Measurements from ENCODE around the gene POU2F3.

Gene POU2F3

DNA sequence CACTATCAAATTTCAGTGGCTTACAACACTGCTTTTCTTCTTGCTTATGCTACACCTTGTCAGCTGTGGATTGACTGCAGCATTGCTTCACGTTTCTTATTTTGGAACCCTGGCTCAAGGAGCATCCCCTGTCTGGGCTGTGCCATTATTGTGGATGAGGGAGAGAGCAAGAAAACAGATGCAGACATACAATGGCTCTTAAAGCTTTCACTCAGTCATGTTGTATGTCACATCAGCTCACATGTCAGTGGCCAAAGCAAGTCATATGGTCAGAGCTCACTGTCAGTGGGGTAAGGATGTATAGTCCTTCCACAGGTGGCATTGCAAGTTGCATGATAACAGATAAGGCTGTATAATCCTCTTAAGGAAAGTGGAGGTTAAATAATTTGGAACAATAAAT lies 106.3 kb downstream of the POU2F3 start:
- no peak for DNase-seq

DNA sequence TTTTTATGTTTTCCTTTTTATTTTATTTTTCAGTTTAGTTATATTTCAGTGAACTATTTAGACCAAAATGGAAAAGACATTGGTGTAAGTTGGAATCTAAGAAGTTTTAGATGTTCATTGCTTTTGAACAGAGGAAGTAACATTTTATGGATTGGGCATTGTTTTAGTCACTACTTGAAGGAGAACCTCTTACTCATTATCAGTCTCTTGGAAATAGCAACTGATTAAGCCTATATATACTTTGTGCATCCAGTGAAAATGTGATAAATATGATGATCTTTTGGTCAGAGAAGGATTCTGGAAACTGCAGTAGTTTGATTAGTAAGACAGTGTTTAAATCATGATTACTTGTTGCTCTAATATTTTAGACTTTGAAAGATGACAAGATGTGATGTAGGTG lies 110.7 kb downstream of the POU2F3 start:
- DNase-seq: no peak

DNA sequence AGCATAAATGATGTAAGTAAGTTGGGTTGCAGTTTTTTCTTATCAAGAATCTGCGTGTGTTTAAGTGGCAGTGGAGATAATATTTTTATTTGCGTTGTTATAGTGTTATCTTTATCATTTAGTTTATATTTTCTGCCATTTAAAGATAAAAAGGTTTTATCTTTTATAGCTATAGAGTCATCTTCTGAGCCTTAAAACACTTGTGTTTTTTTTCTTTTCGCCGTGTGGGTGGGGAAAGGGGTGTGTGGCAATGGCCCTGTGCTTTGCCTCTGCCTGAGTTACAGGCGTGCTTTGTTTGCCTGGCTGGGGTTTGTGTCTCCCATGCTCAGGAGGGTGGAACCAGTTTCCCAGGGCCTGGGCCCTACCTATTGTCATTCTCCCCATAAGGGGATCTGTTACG lies 112.5 kb downstream of the POU2F3 start:
- DNase-seq: no peak

DNA sequence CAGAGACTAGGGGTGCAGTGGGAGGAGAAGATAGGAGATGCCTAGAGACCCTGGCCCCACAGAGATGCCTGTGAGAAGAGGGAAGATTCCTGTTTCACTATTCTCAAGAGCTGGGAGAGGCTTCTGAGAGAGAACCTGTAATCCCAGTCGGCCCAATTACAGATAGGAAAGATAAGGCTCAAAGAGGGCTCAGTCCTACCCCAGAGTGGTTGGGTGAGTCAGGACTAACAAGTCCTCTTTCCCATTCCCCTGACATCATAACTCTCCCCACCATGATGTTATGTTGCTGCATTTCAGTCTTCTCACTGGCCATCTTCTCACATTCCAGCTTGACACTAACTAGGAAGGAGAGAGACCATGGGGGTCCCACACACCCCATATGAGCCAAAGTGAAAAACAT lies 114.1 kb downstream of the POU2F3 start:
- no peak for DNase-seq

DNA sequence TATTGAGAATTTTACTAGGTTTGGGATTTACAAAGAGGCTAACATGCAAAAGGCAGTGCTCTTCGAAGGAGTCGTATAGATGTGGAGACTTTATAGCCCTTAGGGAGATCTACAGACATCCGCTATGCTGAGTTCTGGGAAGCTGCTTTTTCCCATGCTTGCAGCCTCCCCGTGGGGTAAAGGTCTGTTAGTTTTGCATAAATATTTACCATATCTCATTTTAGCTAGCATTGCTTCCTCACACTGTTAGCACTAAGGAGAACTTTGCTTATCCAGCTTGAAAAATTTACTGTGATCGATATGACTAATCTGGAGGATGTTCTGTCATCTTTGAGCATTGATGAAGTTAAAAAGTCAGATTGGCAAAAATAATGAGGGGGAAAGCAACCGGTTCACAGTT lies 114.8 kb downstream of the POU2F3 start:
- no peak for DNase-seq

DNA sequence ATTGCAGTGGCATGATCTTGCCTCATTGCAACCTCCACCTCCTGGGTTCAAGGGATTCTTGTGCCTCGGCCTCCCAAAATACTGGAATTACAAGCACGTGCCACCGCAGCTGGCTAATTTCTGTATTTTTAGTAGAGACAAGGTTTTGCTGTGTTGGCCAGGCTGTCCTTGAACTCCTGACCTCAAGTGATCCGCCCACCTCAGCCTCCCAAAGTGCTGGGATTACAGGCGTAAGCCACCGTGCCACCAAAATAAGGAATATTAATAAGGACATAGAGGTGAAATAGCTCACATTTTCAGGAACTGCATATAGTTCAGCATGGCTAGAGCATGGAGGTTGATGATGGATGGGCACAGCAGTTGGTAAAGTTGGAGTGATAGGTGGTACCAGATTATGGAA lies 117.7 kb downstream of the POU2F3 start:
- no peak for DNase-seq

DNA sequence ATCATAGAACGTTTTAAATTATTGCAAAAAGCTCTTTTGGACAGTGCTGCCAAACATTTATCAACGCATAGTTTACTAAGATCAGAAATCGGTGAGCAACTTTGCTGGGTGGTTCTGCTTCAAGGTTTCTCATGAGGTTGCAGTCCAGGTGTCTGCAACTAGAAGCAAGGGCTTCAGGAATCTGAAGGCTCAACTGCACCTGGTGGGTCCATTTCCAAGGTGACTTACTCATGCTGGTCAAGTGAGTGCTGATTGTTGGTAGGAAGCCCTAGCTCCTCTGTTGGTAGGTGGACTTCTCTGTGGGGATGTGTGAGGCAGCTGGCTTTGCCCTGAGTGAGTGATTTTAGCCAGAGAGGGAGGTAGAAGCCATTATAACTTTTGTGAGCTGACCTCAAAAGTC lies 118.8 kb downstream of the POU2F3 start:
- DNase-seq: no peak

DNA sequence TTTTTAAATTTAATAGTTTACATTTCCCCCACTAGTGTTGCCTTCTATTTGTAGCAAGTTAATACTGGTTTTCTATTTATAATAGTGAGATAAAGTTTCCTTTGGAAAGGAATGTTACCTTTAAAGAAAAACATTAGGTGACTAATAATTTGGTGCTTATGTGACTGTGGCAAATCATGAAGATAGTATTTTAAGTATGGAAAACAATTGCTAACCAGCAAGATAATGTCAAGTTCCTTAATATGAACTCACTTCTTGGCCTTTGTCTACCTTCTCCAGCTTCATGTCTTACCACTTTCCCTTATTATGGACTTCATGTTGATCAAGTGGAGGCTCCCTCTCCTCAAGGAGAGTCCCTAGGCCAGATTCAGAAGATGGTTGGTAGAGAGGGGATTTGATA lies 123.5 kb downstream of the POU2F3 start:
- no peak for DNase-seq

DNA sequence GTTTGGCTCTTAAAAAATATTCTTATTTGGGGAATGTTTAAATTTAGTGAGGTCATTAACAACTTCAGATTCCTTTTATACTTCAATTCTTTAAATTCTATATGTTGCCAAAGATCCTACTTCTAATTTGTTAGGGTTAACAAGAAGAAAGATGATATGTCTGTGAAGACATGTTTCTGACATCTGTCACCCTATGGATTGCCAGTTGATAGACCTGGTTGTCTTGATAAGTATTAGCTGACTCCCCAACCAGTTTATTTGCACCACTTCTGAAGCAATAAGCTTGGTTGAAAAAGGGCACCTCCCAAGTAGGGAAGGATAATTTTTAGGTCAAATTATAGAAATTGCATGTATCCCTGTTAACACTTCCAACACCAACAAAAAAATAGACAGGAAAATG lies 125.6 kb downstream of the POU2F3 start:
- no peak for DNase-seq
